Measurements from ENCODE around the gene C3orf49. TPM values are rescaled to one million over a fixed set of nuclear protein-coding genes. Genes with fewer than 3 reads are reported as not detected.

Gene C3orf49
- total RNA-seq, 2 experiments from 2014 or later, result not detected

- no peak overlapping the region for H2AFZ ChIP-seq (ENCODE audit: low read length)
- ChIA-PET CTCF (ENCODE audit: unreplicated experiment) (no interaction called here), POLR2A (interaction anchor here (1.1 kb wide), 2 partner anchors 12 to 17 kb away, joined by 3 read pairs; no protein-coding TSS in a partner anchor)
- no peaks in the 10 kb centered on the region for H3K9me3 ChIP-seq (ENCODE audit: low read length)
- no peak overlapping the region for H3K4me2 ChIP-seq (ENCODE audit: low read length)
- peaks cover 23% of the 10 kb centered on the region; the same call in 1 of the 2 replicates for H4K20me1 ChIP-seq (ENCODE audit: insufficient read depth, low read length)
- TF ChIP-seq, protein P1, sequence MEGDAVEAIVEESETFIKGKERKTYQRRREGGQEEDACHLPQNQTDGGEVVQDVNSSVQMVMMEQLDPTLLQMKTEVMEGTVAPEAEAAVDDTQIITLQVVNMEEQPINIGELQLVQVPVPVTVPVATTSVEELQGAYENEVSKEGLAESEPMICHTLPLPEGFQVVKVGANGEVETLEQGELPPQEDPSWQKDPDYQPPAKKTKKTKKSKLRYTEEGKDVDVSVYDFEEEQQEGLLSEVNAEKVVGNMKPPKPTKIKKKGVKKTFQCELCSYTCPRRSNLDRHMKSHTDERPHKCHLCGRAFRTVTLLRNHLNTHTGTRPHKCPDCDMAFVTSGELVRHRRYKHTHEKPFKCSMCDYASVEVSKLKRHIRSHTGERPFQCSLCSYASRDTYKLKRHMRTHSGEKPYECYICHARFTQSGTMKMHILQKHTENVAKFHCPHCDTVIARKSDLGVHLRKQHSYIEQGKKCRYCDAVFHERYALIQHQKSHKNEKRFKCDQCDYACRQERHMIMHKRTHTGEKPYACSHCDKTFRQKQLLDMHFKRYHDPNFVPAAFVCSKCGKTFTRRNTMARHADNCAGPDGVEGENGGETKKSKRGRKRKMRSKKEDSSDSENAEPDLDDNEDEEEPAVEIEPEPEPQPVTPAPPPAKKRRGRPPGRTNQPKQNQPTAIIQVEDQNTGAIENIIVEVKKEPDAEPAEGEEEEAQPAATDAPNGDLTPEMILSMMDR (conservative IDR thresholded peaks at IDR 0.05; ENCODE audit: low read length), result no peak
- TF ChIP-seq EZH2phosphoT487 (IDR thresholded peaks at IDR 0.05; ENCODE audit: borderline replicate concordance, low read depth, low read length), result no peak
- no peaks in the 10 kb centered on the region for H3K9me2 ChIP-seq (ENCODE audit: insufficient read depth, low read length)
- DNase-seq (ENCODE audit: low spot score), result no peak
- no peak overlapping the region for H3K4me3 ChIP-seq (ENCODE audit: low read depth, low read length, poor library complexity, severe bottlenecking)
- no TSS peak for BruUV-seq (replicated peaks)
- intact Hi-C loops (cut with micrococcal nuclease; ENCODE audit: unreplicated experiment), result no loop called here
- H3K79me2 ChIP-seq (ENCODE audit: insufficient read depth, low read depth, low read length), result peaks cover 46% of the 10 kb centered on the region
- peaks cover 12% of the 10 kb centered on the region for H3K36me3 ChIP-seq (ENCODE audit: insufficient read depth, low read length)
- peaks cover 9% of the 10 kb centered on the region for H3K4me1 ChIP-seq (ENCODE audit: insufficient read depth, low read length, poor library complexity, severe bottlenecking)
- no peak overlapping the region for H3K27ac ChIP-seq (ENCODE audit: low read depth, low read length, poor library complexity, severe bottlenecking)
Observed at GRCh38 chr3:63891518-63891917, 72.4 kb downstream of the C3orf49 start.

DNA sequence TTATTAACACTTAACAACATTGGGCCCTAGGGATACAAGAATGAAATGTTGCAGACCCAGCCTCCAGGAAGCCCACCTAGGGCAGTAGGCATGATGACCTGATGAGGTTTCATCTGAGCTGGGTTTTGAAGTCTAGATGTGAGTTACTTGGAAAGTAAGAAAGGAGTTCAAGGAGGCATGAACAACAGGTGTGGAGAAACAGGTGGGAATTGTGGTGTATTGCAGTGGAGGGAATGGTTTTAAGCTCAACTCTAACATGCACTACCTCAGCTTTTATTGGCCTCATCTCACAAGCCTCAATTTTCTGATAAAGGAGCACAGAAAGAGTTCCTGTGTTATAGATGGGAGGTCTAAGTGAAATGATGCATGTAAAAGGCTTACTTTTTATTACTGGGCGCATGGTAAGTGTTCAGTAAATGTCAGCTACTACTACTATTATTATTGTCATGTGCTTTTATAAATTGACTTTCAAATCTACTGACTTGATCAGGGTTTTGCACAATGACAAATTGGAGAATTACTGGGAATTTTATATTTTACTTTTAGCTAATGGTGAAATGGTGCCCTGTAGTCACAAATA, 73.8 kb downstream of the C3orf49 start:
- H3K36me3 ChIP-seq (ENCODE audit: insufficient read depth, low read length), result peaks cover 12% of the 10 kb centered on the region
- H4K20me1 ChIP-seq (ENCODE audit: insufficient read depth, low read length), result peaks cover 24% of the 10 kb centered on the region; the same call in 1 of the 2 replicates
- H3K4me3 ChIP-seq (ENCODE audit: low read depth, low read length, poor library complexity, severe bottlenecking), result no peak overlapping the region
- no peaks in the 10 kb centered on the region for H3K9me2 ChIP-seq (ENCODE audit: insufficient read depth, low read length)
- no peak overlapping the region for H2AFZ ChIP-seq (ENCODE audit: low read length)
- TF ChIP-seq, protein P1 (conservative IDR thresholded peaks at IDR 0.05; ENCODE audit: low read length), result no peak
- TF ChIP-seq EZH2phosphoT487 (IDR thresholded peaks at IDR 0.05; ENCODE audit: borderline replicate concordance, low read depth, low read length), result no peak
- no TSS peak for BruUV-seq (replicated peaks)
- H3K9me3 ChIP-seq (ENCODE audit: low read length), result no peaks in the 10 kb centered on the region
- peaks cover 40% of the 10 kb centered on the region; the same call in 1 of the 2 replicates for H3K79me2 ChIP-seq (ENCODE audit: insufficient read depth, low read depth, low read length)
- ChIA-PET POLR2A (interaction anchor here (1.4 to 5.7 kb wide), 2 partner anchors 8 to 9 kb away, joined by 3 to 17 read pairs; no protein-coding TSS in a partner anchor), CTCF (ENCODE audit: unreplicated experiment) (no interaction called here)
- H3K27ac ChIP-seq (ENCODE audit: low read depth, low read length, poor library complexity, severe bottlenecking), result no peak overlapping the region
- peaks cover 13% of the 10 kb centered on the region for H3K4me1 ChIP-seq (ENCODE audit: insufficient read depth, low read length, poor library complexity, severe bottlenecking)
- no peak overlapping the region for H3K4me2 ChIP-seq (ENCODE audit: low read length)
- no peak for DNase-seq (ENCODE audit: low spot score)
- intact Hi-C loops (cut with micrococcal nuclease; ENCODE audit: unreplicated experiment), result no loop called here
